GM11168 (cell line): ENCODE measurements around the gene ZNF853.
"Not testable (repeated sequence)": the region's sequence is repeated elsewhere in the genome, so short reads cannot be mapped to it uniquely, and the experiment has no call there.

Experiments used
- in situ Hi-C: fragments of 300-500 bp; cut with MboI; formaldehyde crosslinking; loops from one replicate; pipeline ENCODE4 v1.12.0; 2022; ENCODE audit warnings: low sequenced_read_pairs; ENCODE audit not compliant: unreplicated experiment

Gene ZNF853

GRCh38 chr7:6631605-6632004 lies 16.2 kb downstream of the ZNF853 start:
- in situ Hi-C loops, result no loop called here

GRCh38 chr7:6634021-6634420 lies 18.6 kb downstream of the ZNF853 start:
- in situ Hi-C loops, result no loop called here

- in situ Hi-C loops, result not testable (repeated sequence)
Observed at GRCh38 chr7:6634971-6635370, 19.6 kb downstream of the ZNF853 start.

GRCh38 chr7:6636741-6637543 lies 21.5 kb downstream of the ZNF853 start, which contains the start of gene ZNF316:
TSS of gene ZNF316 (plus strand) at chr7:6637318. CDS start at chr7:6642410, 5,092 bp downstream.
- in situ Hi-C loops, result no loop called here

GRCh38 chr7:6637544-6638229 lies 22.3 kb downstream of the ZNF853 start:
- in situ Hi-C loops, result no loop called here

- in situ Hi-C loops, result no loop called here
Observed at GRCh38 chr7:6639032-6639431, 23.6 kb downstream of the ZNF853 start.

- in situ Hi-C loops, result no loop called here
Observed at GRCh38 chr7:6639627-6640026, 24.2 kb downstream of the ZNF853 start.

- in situ Hi-C loops, result no loop called here
Observed at GRCh38 chr7:6640246-6640721, 24.9 kb downstream of the ZNF853 start.

GRCh38 chr7:6641305-6642035 lies 26.1 kb downstream of the ZNF853 start:
- in situ Hi-C loops, result no loop called here

- in situ Hi-C loops, result no loop called here
Observed at GRCh38 chr7:6642239-6642839, 26.9 kb downstream of the ZNF853 start.

GRCh38 chr7:6642861-6643640 lies 27.6 kb downstream of the ZNF853 start:
- in situ Hi-C loops, result no loop called here

- in situ Hi-C loops, result no loop called here
Observed at GRCh38 chr7:6643915-6644625, 28.7 kb downstream of the ZNF853 start.

- in situ Hi-C loops, result no loop called here
Observed at GRCh38 chr7:6644728-6645127, 29.3 kb downstream of the ZNF853 start.

GRCh38 chr7:6646465-6646864 lies 31.1 kb downstream of the ZNF853 start:
- in situ Hi-C loops, result no loop called here

GRCh38 chr7:6647080-6647479 lies 31.7 kb downstream of the ZNF853 start:
- in situ Hi-C loops, result no loop called here

GRCh38 chr7:6647541-6647940 lies 32.1 kb downstream of the ZNF853 start:
- in situ Hi-C loops, result no loop called here

GRCh38 chr7:6648066-6648814 lies 32.8 kb downstream of the ZNF853 start:
- in situ Hi-C loops, result no loop called here

GRCh38 chr7:6648815-6649104 lies 33.4 kb downstream of the ZNF853 start:
- in situ Hi-C loops, result no loop called here
